HG03520 (cell line): ENCODE data around the gene HOXC9.

Experiments used
- ATAC-seq: cut with Tn5 transposase; IDR thresholded peaks from one replicate; pipeline ENCODE4 v1.9.1; 2021; ENCODE audit warnings: mild to moderate bottlenecking, moderate library complexity; ENCODE audit not compliant: unreplicated experiment

Gene HOXC9

DNA sequence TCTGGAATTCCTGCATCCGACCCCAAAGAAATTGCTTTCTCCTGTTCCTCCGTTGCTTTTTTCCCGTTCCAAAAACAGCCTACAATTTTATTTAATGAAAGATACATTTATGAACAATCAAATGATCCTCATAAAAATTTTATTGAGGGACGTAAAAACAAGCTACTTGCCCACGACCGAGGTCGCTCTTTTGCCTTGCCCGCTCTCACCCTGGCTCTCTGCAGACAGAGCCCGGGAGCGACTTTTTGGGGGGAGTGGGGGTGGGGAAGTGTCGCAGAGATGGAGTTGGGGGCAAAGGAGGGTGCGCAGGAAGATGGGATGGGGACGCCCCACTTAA lies 1.1 kb upstream of the HOXC9 start:
- no peak for ATAC-seq

DNA sequence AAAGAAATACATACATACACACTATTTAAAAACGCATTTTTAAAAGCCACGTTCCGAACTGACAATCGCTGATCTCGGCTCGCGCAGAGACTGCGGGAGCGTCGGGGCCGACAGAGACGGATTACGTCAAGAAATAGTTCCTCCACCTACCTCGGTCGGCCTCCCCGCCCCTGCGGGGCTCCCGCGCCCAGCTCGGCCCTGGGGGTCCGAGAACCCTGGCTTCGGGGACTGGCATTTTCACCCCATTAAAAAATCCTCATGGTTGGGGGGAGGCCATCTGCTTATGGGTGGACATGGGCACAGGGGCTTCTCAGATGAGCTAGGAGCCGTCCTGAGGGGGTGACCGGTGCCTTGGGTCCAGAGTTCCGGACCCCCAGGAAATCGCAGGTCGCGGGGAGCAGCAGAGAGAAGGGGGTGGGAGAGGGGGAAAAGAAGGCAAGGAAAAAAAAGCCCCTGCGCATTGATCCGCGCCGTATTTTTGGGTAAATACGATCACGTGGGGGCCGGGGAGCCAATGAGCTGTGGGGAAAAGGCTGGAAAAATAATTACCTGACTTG lies 324 bp upstream of the HOXC9 start:
- no peak for ATAC-seq

DNA sequence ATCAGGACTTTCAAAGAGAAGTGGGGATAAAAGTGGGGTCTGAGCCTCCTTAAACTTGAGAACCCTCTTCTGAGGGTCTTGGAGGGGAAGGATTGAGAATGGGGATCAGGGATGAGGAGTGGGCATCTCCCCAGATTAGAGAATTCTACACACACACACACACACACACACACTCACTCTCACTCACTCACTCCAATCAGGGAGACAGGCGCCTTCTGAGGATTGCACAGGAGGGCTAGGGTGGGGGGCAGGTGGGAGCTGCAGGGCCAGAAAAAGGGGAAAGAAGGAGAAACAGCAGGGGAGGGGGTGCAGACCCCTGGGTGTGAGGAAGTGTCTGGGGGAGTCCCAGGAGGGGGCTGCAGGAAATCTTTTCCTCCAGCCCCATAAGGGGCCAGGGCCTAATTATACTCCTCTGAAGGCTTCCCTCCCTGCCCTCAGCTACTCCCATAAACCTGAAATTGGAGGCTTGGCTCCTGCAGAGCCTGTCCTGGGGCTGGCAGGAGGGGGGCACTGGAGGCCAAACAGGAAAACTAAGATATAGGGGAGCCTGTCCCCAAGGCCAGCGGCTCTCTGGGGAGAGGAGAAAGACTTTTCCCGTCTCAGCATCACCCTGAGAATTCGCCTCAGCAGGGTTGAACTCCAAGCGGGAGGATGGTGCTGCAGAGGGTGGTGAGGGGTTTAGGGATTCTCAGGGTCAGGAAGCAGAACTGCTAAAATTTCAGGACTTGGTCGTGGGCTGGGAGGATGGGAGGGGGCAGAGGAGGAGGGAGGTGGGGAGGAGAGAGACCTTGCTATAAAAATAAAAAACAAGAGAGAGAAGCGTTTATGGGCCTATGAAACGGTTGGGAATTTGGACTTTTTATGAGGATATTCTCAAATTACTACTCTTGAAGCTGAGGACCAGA lies 1.6 kb downstream of the HOXC9 start:
- ATAC-seq: no peak

DNA sequence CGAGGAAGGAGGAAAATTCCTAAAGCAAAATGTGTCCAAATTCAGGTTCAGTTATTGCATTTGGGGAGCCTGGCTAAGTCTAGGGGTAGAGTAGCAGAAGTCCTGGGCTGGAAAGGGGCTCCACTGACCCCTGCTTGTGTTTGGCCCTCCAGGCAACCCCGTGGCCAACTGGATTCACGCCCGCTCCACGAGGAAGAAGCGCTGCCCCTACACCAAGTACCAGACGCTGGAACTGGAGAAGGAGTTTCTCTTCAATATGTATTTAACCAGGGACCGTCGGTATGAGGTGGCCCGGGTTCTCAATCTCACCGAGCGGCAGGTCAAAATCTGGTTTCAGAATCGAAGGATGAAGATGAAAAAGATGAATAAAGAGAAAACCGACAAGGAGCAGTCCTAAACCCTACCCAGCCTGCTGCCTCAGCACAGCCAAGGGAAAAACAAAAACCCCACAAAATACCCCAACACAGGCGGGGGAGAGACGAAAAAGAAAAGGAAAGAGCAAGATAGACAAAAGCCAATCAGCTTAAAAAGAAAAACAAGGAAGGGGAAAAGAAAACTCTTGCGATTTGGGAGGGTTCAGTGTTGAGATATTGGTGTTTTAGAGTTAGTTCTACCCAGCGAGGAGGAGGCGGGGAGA lies 2.4 kb downstream of the HOXC9 start:
- ATAC-seq: no peak

DNA sequence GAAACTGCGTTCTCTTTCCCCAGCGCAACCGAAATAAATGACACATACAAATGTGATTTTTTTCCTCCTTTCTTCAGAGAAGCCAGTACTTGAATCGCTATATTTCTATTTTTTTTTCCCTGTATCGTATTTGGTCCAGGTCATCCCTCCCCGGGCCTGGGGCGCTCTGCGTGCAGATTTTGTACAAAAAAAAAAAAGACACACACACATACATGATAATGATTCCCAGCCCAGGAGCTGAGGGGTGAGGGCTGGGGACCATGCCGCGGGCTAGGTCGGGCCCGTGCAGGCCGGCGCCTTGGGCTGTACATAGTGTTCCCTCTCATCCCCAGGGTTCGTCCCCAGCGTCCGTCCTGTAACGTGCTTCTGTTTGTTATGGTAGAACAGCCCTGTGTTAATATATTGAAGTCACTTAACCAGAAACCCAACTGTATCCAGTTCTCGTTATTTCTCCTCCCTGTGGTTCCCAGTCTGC lies 3.0 kb downstream of the HOXC9 start:
- ATAC-seq: no peak

DNA sequence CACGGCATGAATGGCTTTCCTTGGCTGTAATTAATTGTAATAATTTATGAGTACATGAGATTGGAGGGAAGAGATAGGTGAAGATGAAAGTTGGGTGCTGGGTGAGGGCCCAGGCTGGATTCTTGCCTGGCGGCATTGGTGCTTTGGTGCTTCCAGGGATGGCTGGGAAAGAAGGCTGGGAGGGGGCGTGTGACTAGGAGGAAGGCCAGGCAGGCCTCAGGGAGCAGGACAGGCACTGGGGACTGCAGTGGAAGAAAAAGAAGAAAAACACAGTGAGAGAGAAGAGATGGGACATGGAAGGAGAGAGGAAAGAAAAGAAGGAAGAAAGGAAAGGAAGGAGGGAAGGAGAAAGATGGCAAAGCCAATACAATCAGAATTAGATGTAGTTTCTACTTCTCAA lies 3.7 kb downstream of the HOXC9 start:
- ATAC-seq: no peak

DNA sequence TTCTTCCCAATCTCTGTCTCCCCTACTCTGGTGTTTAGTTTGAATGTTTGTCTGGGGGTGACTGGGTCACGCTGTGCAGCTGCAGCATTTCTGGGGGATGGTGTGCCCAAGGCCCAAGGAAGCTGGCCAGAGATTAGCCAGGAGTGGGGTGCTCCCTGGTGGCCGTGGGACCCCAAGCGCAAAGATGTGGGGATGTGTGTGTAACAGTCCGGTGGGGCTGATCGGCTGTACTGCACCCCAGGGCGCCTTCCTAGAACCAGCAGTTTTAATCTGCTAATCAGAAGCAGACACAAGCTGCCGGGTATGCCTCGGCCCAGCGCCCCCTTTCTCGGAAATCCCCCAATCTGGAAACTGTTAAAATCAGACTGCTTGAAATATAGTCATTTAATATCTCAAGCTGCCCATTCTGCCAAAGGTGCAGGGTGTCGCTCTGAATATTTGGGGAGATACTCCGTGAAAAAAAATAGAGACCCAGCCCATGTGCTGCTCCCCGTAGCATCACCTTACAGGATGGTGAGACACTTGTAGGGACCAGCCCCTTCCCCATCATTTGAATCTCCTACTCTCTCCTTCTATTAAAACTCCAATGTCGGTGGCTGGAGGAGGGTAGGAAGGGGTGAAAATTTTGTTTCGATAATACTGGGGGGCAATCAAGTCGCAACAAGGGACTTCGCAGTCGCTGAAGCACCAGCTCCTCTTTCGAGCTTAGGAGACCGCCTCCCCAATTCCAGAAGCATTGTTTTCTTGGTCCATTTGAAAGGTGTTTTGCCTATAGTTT lies 4.3 kb downstream of the HOXC9 start:
- no peak for ATAC-seq

DNA sequence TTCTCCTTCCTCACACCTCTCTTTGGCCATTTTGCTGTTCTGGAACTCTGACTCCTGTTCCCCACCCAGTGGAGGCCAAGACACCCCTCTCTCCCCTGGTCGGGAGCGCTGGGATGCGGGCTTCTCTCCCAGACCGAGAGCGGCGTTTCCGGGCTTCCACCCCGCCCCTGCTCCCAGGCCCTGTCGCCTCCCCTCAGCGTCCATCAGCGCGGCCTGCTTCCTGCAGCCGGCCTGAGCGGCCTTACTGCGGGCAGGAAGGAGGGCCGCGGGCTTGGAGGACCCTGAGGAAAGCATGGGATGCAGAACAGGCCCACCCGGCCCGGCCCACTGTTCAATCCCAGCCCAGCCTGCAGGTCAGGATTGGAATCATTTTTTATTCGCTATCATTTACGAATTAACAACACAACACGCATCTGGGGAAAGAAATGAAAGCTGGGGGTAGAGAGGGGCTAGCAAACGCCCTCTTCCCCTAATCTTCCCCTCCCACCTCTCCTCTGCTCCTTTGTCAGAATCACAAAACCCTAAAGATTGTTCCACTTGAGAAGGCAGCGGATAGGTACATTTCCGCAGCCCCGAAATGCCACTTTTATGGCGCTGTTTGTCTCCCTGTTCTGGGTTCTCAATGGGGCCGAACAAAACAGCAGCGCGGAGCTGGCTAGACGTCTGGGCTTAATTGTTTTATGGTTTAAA lies 5.0 kb downstream of the HOXC9 start:
- no peak for ATAC-seq

DNA sequence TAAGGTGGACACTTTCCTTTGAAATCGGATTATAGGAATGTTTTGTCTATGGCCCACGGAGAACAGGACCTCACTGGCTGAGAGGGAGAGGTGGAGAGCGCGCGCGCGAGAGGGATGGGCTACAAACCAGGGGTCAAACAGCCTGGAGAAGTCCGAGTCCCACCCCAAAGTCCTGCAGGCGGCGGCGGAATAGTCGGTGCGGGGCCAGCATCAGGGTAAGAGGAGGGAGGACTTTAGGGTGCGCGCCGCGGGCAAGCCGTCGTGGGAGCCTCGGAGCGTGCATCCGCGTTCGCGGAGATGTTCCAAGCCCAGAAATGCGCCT lies 5.5 kb downstream of the HOXC9 start:
- ATAC-seq: no peak

DNA sequence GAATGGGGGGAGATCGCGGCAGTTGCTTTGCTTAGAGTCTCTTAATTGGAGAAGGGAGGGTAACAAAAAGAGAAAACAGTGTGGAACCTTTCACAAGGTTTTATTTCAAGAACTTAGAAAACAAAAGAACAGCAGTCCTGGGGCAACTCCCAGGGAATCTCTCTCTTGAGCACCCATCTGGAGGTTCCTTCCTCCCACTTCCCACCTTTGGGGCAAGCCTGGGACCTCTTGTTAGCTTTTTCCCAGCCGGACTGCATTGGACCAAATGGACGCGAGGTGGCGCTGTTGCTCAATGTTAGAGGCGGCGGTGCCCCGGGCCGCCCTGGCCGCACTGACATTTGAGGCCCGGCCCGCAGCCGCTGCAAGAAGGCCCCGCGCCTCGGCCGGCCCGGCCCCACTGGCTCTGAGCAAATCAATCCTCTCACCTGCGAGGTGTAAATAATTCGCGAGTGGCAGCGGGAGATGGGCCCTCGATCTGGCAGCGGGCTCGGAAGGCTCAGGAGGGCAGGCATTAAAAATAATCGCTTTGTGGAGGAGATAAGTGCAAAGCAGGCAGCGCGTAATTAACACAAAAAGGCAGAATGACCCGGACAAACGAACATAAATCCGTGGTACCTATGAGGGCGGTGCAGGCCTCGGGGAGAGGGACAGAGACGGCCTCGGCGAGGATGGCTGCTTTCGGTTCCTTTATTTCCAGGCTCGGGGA lies 6.0 kb downstream of the HOXC9 start:
- ATAC-seq: peak; percentile 76

DNA sequence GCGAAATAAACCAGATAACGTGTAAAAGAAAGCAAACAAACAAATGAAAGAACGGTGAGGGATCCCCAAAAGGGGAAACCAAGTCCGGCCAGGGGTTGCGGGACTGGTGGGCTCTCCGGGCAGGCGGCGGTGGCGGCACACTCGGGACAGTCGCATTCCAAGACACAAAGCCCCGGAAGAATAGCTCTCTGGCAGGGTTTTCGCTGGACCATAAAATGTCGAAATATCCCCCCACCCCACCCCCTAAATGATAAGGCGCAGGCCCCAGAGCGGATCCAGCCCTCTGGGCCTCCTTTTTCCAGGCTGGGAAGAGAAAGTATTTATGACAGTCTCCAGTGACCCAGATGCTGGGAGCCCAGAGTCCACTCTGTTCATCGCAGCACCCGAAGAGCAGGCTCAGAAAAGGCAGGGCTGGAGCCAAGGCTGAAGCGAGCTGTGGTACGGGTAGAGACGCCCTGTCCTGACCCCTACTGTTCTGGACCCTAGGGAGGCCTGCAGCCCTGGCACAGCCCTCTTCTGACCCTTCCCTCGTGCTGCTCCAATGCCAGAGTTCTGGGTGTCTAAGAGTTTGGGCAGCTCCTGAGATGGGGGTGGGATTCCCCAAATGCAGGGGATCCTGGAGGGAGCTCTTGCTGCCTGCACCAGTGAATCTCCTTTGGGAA lies 6.7 kb downstream of the HOXC9 start:
- no peak for ATAC-seq

DNA sequence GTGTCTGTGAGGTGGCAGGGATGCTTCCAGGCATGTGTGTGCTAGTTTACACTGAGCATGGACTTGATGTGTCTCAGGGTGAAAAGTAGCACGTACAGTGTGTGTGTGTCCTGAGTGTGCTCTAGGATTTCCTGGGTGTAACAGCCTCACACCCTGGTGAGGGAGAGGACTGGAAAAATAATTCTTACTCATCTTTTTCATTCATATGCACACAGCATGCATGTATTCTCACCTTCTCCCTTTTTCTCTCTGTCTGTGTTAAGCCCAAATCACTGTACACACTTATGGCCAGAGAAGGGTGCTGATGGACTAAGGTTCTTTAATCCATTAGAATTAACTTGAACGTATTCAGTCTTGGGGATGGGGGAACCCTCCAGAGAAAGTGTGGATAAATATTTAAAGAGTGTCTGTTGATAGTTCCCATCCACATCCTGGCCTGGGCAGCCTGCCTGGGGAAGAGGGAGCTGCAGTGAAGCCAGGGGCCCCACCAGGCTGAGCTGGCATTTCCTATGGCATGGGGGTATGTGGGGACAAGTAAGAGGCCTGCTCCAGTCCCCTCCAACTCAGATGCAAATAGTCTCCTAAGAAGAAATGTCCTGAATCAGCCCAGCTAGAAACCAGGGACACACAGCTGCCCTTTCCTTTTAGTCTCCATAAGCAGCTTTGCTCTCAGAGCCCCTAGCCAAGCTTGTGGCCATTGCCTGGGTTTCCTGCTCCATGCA lies 7.7 kb downstream of the HOXC9 start:
- ATAC-seq: no peak

DNA sequence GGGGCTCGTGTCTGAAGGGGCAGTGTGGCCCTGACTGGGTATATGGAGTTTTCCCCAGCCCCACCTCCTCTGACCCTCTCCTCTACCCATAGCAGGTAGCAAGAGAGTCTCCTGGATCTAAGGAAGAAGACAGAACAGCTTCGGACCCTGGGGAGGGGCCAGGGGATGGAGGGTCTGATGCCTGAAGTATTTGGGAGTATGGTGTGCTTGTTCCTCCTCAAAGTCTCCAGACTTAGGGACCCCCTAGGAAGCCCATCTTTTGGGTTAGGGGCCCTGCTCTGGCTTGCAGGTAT lies 8.2 kb downstream of the HOXC9 start:
- ATAC-seq: no peak

DNA sequence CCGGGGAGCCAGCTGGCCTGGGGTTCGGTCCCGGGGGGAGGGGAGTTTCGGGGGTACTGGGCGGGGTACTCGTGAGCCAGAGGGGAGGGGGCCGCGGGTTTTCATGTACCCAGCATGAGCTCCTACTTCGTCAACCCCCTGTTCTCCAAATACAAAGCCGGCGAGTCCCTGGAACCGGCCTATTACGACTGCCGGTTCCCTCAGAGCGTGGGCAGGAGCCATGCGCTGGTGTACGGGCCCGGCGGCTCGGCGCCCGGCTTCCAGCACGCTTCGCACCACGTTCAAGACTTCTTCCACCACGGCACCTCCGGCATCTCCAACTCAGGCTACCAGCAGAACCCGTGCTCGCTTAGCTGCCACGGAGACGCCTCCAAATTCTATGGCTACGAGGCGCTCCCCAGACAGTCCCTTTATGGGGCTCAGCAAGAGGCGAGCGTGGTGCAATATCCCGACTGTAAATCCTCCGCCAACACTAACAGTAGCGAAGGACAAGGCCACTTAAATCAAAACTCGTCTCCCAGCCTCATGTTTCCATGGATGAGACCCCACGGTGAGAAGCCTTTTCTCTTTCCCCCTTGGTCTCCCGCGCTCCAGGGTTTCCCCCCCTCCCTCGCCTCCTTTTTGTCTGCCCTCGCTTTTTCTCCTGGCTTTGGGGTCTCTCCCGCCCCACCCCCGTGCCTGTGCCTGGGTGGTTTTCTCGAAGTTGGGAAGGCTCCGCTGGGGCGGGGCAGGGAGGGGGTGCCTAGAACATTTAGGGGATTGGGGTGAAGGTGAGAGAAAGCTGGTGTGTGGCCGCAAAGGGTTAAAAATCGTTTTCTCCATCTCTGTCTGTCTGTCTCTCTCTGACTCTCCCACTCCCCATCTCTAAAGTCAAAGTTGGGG lies 9.5 kb downstream of the HOXC9 start:
- no peak for ATAC-seq

DNA sequence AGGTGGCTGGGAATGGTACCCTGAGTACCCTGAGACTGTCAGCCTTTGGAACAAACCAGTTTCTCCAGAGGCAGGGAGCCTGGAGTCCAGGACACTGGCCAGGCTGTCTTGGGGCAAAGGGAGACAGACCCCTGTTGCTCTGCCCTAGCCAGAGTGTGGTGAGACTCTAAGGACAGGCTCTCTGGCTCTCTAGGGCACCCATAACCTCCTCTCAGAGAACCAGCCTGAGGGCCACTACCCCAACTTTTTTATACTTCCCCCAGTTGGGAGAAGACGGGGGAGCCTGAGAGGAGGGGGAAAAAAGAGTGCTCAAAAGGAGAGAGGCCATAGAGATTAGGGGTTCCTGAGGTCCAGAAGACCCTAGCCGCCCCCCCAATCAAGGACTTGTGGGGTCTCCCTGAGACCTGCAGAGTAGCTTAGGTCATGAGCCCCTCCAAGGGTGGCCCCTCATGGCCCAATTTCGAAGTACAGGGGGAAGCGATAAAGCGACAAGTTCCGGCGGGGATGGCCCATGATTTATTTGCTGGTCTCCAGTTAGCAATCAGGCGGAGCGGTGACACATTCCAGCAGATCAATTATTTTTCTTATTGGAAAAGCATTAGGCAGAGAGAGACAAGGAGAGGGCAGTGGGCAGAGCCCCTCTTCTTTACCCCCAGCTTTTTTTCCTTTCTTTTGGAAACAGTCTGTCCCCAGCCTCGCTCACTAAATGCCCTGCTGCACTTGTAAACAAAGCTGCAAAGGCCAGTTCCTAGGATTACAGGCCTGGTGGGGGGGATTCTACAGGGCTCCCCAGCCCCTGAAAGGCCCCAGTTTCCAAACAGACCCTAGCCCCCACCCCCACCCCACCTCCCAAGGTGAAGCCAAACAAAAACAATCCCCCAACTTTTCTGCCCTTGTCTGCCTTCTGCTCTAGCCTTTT lies 10.4 kb downstream of the HOXC9 start:
- ATAC-seq: no peak

DNA sequence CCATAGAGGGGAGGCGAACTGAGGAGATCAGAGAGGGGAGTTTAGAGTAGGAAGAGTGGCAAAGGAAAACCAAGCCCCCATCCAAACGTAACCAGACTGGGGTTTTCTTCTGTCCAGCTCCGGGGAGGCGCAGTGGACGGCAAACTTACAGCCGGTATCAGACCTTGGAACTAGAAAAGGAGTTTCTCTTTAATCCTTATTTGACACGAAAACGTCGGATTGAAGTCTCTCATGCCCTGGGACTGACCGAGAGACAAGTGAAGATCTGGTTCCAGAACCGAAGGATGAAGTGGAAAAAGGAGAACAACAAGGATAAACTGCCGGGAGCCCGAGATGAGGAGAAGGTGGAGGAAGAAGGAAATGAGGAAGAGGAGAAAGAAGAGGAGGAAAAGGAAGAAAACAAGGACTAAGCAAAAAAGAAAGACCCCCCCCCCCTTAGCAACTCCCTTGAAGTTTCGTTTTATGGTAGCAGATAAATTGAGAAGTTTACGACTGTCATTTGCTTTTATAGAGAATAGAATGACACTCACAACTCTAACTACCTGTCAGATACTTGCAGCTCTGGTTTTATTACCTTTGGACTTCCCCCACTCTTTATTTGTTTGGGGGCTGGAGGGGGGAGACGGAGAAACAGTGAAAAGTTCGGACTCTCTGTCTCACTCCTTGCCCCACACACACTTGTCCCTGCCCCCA lies 11.2 kb downstream of the HOXC9 start:
- ATAC-seq: no peak
